Endometrial microvascular endothelial cells (primary cell): ENCODE measurements around the gene BCORL1. TPM values are rescaled to one million over a fixed set of nuclear protein-coding genes. Genes with fewer than 3 reads are reported as not detected.

Experiments
- in situ Hi-C: cut with HindIII; loops from 2 replicates; pipeline ENCODE4 v1.10.0; 2017; ENCODE audit warnings: low sequenced_read_pairs, low pct_unique_long_range_greater_than_20kb; ENCODE audit errors: inconsistent ontology term
- total RNA-seq: library from RNA; depleted of rRNA; stranded (reverse); fragments of >200 nt; gene quantifications from one replicate; pipeline ENCODE4 v1.2.3, GENCODE V29; 2015; ENCODE audit errors: inconsistent ontology term

BCORL1 gene
- total RNA-seq, 1 donor from 2014 or later = 1.9 TPM

- in situ Hi-C loops = no loop called here
These were observed 15.6 kb downstream of the BCORL1 start for GRCh38 chrX:129998021-129998420.

- in situ Hi-C loops = no loop called here
These were observed 19.5 kb downstream of the BCORL1 start for GRCh38 chrX:130001893-130002292.

- in situ Hi-C loops = no loop called here
These were observed 20.1 kb downstream of the BCORL1 start for GRCh38 chrX:130002541-130002940.

- in situ Hi-C loops = no loop called here
These were observed 22.8 kb downstream of the BCORL1 start for GRCh38 chrX:130005089-130005807.

GRCh38 chrX:130009658-130010223 is 27.3 kb downstream of the BCORL1 start:
- in situ Hi-C loops = no loop called here

GRCh38 chrX:130012683-130013082 is 30.2 kb downstream of the BCORL1 start:
- in situ Hi-C loops = no loop called here

GRCh38 chrX:130013661-130014060 is 31.2 kb downstream of the BCORL1 start:
- in situ Hi-C loops = no loop called here

GRCh38 chrX:130014356-130014755 is 31.9 kb downstream of the BCORL1 start:
- in situ Hi-C loops = no loop called here

- in situ Hi-C loops = no loop called here
These were observed 32.3 kb downstream of the BCORL1 start for GRCh38 chrX:130014770-130015169.

- in situ Hi-C loops = no loop called here
These were observed 32.7 kb downstream of the BCORL1 start for GRCh38 chrX:130015181-130015580.

- in situ Hi-C loops = no loop called here
These were observed 35.7 kb downstream of the BCORL1 start for GRCh38 chrX:130018143-130018542.

- in situ Hi-C loops = no loop called here
These were observed 38.4 kb downstream of the BCORL1 start for GRCh38 chrX:130020661-130021324.

GRCh38 chrX:130024127-130024526 is 41.7 kb downstream of the BCORL1 start:
- in situ Hi-C loops = no loop called here

GRCh38 chrX:130025256-130025655 is 42.8 kb downstream of the BCORL1 start:
- in situ Hi-C loops = no loop called here

- in situ Hi-C loops = no loop called here
These were observed 45.1 kb downstream of the BCORL1 start for GRCh38 chrX:130027569-130027968.

GRCh38 chrX:130028196-130028595 is 45.8 kb downstream of the BCORL1 start:
- in situ Hi-C loops = no loop called here

- in situ Hi-C loops = loop anchor here (10.0 kb wide), 1 partner anchor 56 kb away; no protein-coding TSS in a partner anchor
These were observed 48.4 kb downstream of the BCORL1 start for GRCh38 chrX:130030826-130031225.

- in situ Hi-C loops = loop anchor here (10.0 kb wide), 1 partner anchor 58 kb away; no protein-coding TSS in a partner anchor
These were observed 50.1 kb downstream of the BCORL1 start for GRCh38 chrX:130032552-130032951.

GRCh38 chrX:130034178-130034577 is 51.7 kb downstream of the BCORL1 start:
- in situ Hi-C loops = loop anchor here (10.0 kb wide), 1 partner anchor 59 kb away; no protein-coding TSS in a partner anchor

GRCh38 chrX:130039847-130040246 is 57.4 kb downstream of the BCORL1 start:
- in situ Hi-C loops = loop anchor here (10.0 kb wide), 1 partner anchor 65 kb away; no protein-coding TSS in a partner anchor
